K562 (cell line): ENCODE results near the gene TMEM191C. TPM values are rescaled to one million over a fixed set of nuclear protein-coding genes. Genes with fewer than 3 reads are reported as not detected.

Source experiments
- ATF6 ChIP-seq: sonication (generic); formaldehyde crosslinking; IDR thresholded peaks from 2 replicates; pipeline ENCODE4 v1.4.0; 2020; ENCODE audit warnings: mild to moderate bottlenecking, missing genetic modification reagents
- MYNN ChIP-seq, 2 experiments: sonication (generic); formaldehyde crosslinking in 1 of 2; IDR thresholded peaks; 2 replicates each; pipeline versions ENCODE4 v1.5.0 to v1.6.1; 2016 to 2020; ENCODE audit warnings: antibody characterized with exemption in 1 of 2, missing genetic modification reagents in 1 of 2
- PCBP1 ChIP-seq: fragments of 200-400 bp; formaldehyde crosslinking; IDR thresholded peaks from 2 replicates; pipeline ENCODE4 v1.6.1; 2018; ENCODE audit warnings: mild to moderate bottlenecking, low read depth, low read length; ENCODE audit not compliant: poor library complexity, severe bottlenecking
- PHF8 ChIP-seq: fragments of 200-600 bp; sonication (generic); IDR thresholded peaks from 2 replicates; pipeline ENCODE4 v1.6.1; 2012; ENCODE audit warnings: mixed run types, mild to moderate bottlenecking, inconsistent platforms, low read length, moderate library complexity, borderline replicate concordance
- RB1 ChIP-seq: fragments of 450-650 bp; IDR thresholded peaks from 2 replicates; pipeline ENCODE4 v1.6.1; 2017; ENCODE audit warnings: low read depth, mild to moderate bottlenecking
- RBBP5 ChIP-seq: fragments of 200-600 bp; sonication (generic); IDR thresholded peaks from 2 replicates; pipeline ENCODE4 v1.6.1; 2012; ENCODE audit warnings: borderline replicate concordance, mild to moderate bottlenecking, low read length, control low read depth, inconsistent platforms; ENCODE audit not compliant: insufficient read depth, poor library complexity, severe bottlenecking
- SP2 ChIP-seq: IDR thresholded peaks from 2 replicates; pipeline ENCODE4 v1.6.1; 2011; ENCODE audit warnings: mild to moderate bottlenecking, low read depth, low read length, moderate library complexity; ENCODE audit not compliant: poor library complexity, severe bottlenecking; ENCODE audit errors: extremely low read depth
- TGIF2 ChIP-seq: sonication (generic); formaldehyde crosslinking; IDR thresholded peaks from 2 replicates; pipeline ENCODE4 v1.8.1; 2022; ENCODE audit warnings: mild to moderate bottlenecking, missing genetic modification reagents, moderate library complexity
- USF1 ChIP-seq: sonication (generic); formaldehyde crosslinking; IDR thresholded peaks from 2 replicates; pipeline ENCODE4 v1.9.0; 2022; ENCODE audit warnings: mild to moderate bottlenecking, missing genetic modification reagents
- polyA plus RNA-seq, 8 experiments: library from polyadenylated mRNA; depleted of rRNA in 4 of 8; stranded (reverse) in 5 of 8; unstranded in 3 of 8; fragments of >200 nt; fragmentation: Nextera tagmentation in 2 of 8; fragmentation: Illumina TruSeq in 1 of 8; extraction: Ambion mirVana in 2 of 8; extraction: Trizol in 1 of 8; gene quantifications; 2 replicates each; pipeline versions ENCODE4 v1.2.1 to v1.2.3, GENCODE V29; 2011 to 2014; ENCODE audit warnings: inconsistent platforms in 1 of 8, missing spikeins in 1 of 8
- total RNA-seq, 7 experiments: library from RNA; depleted of rRNA in 6 of 7; stranded (reverse); fragments of >200 nt in 6 of 7; fragmentation: Illumina TruSeq in 2 of 7; extraction: Trizol in 2 of 7; gene quantifications; 2 replicates each; pipeline versions ENCODE4 v1.2.1 to v1.2.3, GENCODE V29; 2011 to 2021; ENCODE audit warnings: low replicate concordance in 1 of 7
- TF ChIP-seq, protein P1 (sequence below): fragments of 250-450 bp; sonication (Bioruptor Pico); IDR thresholded peaks from 2 replicates; pipeline ENCODE4 v1.9.0; 2021; ENCODE audit warnings: mild to moderate bottlenecking, inconsistent platforms
- TF ChIP-seq, protein P2 (sequence below): sonication (generic); formaldehyde crosslinking; IDR thresholded peaks from 2 replicates; pipeline ENCODE4 v1.8.1; 2023; ENCODE audit warnings: mild to moderate bottlenecking, missing genetic modification reagents
- TF ChIP-seq, protein P3 (sequence below): fragments of 450-650 bp; IDR thresholded peaks from 2 replicates; pipeline ENCODE4 v1.7.0; 2016; ENCODE audit warnings: borderline replicate concordance
- TF ChIP-seq, protein P4 (sequence below), 2 experiments: IDR thresholded peaks in 1 of 2; conservative IDR thresholded peaks in 1 of 2; 2 replicates each; pipeline ENCODE4 v1.6.1; 2016; ENCODE audit warnings: low read depth in 2 of 2, mild to moderate bottlenecking in 1 of 2, missing compliant biosample characterization in 1 of 2, missing genetic modification characterization in 1 of 2, moderate library complexity in 1 of 2

The TMEM191C gene
- total and polyA plus RNA-seq, 9 of the 15 experiments (the other 6 are each of a cell fraction or from before 2014, with no cell fraction given) = 0.15 to 7.1 (median 1.1) TPM

DNA sequence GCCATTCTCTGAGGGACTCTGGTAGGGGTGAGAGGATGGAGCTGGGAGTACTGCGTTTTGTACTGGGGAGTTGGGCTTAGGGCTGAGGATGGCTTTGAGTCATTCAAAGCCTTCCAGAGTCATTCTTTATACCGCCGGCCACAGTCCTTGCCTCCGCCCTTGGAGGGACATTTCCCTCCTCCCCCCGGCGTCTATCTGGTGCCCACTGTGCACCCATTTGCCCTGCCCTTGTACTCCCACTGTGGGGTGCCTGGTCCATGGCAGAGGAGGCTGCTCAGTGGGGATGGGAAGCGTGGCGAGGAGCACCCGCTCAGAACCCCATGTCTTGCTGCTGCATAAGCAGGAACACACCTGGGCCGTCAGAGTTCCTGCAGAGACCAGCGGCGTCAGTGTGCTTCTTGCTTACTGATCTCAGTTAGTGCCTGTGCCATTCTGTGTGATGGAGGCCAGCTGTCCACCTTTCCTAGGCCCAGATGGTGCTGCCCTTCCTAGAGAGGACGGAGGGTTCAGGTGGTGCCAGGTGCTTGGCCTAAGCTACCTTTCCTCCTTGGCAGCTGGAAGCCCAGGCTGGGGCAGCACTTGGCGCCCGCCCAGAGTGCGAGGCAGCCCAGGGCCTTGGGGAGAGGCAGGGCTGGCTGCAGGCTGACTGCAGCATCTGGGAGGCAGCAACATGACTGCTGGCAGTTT lies 23.3 kb upstream of the TMEM191C start (continued):
- TF ChIP-seq ATF6 (no peak), RBBP5 (peak; percentile 8), TGIF2 (CRISPR knock-in tag) (0 out of 2 replicates have a peak, but pooled peaks have one; percentile 50), PHF8 (no peak), USF1 (peak; percentile 54; the same call in 1 of the 2 replicates), SP2 (peak; percentile 3), MYNN (IDR thresholded peaks at IDR 0.05) (0 out of 2 replicates have a peak, but pooled peaks have one; percentile 12), MYNN (CRISPR knock-in tag; IDR thresholded peaks at IDR 0.05) (no peak), RB1 (0 out of 2 replicates have a peak, but pooled peaks have one; percentile 16), PCBP1 (no peak)
- TF ChIP-seq, protein P1, sequence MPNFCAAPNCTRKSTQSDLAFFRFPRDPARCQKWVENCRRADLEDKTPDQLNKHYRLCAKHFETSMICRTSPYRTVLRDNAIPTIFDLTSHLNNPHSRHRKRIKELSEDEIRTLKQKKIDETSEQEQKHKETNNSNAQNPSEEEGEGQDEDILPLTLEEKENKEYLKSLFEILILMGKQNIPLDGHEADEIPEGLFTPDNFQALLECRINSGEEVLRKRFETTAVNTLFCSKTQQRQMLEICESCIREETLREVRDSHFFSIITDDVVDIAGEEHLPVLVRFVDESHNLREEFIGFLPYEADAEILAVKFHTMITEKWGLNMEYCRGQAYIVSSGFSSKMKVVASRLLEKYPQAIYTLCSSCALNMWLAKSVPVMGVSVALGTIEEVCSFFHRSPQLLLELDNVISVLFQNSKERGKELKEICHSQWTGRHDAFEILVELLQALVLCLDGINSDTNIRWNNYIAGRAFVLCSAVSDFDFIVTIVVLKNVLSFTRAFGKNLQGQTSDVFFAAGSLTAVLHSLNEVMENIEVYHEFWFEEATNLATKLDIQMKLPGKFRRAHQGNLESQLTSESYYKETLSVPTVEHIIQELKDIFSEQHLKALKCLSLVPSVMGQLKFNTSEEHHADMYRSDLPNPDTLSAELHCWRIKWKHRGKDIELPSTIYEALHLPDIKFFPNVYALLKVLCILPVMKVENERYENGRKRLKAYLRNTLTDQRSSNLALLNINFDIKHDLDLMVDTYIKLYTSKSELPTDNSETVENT = 0 out of 2 replicates have a peak, but pooled peaks have one; percentile 50
- TF ChIP-seq, protein P2, sequence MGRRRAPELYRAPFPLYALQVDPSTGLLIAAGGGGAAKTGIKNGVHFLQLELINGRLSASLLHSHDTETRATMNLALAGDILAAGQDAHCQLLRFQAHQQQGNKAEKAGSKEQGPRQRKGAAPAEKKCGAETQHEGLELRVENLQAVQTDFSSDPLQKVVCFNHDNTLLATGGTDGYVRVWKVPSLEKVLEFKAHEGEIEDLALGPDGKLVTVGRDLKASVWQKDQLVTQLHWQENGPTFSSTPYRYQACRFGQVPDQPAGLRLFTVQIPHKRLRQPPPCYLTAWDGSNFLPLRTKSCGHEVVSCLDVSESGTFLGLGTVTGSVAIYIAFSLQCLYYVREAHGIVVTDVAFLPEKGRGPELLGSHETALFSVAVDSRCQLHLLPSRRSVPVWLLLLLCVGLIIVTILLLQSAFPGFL (CRISPR knock-in tag) = peak; percentile 69; the same call in 1 of the 2 replicates
- TF ChIP-seq, protein P3, sequence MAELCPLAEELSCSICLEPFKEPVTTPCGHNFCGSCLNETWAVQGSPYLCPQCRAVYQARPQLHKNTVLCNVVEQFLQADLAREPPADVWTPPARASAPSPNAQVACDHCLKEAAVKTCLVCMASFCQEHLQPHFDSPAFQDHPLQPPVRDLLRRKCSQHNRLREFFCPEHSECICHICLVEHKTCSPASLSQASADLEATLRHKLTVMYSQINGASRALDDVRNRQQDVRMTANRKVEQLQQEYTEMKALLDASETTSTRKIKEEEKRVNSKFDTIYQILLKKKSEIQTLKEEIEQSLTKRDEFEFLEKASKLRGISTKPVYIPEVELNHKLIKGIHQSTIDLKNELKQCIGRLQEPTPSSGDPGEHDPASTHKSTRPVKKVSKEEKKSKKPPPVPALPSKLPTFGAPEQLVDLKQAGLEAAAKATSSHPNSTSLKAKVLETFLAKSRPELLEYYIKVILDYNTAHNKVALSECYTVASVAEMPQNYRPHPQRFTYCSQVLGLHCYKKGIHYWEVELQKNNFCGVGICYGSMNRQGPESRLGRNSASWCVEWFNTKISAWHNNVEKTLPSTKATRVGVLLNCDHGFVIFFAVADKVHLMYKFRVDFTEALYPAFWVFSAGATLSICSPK = no peak
- TF ChIP-seq, protein P4, sequence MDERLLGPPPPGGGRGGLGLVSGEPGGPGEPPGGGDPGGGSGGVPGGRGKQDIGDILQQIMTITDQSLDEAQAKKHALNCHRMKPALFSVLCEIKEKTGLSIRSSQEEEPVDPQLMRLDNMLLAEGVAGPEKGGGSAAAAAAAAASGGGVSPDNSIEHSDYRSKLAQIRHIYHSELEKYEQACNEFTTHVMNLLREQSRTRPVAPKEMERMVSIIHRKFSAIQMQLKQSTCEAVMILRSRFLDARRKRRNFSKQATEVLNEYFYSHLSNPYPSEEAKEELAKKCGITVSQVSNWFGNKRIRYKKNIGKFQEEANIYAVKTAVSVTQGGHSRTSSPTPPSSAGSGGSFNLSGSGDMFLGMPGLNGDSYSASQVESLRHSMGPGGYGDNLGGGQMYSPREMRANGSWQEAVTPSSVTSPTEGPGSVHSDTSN (CRISPR knock-in tag; IDR thresholded peaks at IDR 0.05; ENCODE audit: low read depth) = 0 out of 2 replicates have a peak, but pooled peaks have one; percentile 21
- TF ChIP-seq, protein P4 (tag; conservative IDR thresholded peaks at IDR 0.05; ENCODE audit: low read depth) = no peak
